GM21390 (cell line): Measurements from ENCODE around the gene CNPPD1.

Experiments used
- ATAC-seq: cut with Tn5 transposase; IDR thresholded peaks from one replicate; pipeline ENCODE4 v1.9.1; 2021; ENCODE audit not compliant: unreplicated experiment

Gene CNPPD1

GRCh38 chr2:219181531-219181930 is 4.8 kb upstream of the CNPPD1 start:
- ATAC-seq: no peak

GRCh38 chr2:219180961-219181360 is 4.2 kb upstream of the CNPPD1 start:
- no peak for ATAC-seq

- ATAC-seq: no peak
These were observed 3.1 kb upstream of the CNPPD1 start for GRCh38 chr2:219179601-219180465.

- ATAC-seq: peak; percentile 5
These were observed 1.9 kb upstream of the CNPPD1 start for GRCh38 chr2:219178377-219179175.

GRCh38 chr2:219177552-219178376 is 1.0 kb upstream of the CNPPD1 start, which contains the start of gene RETREG2:
Gene RETREG2 (plus strand): TSS chr2:219178275. CDS start chr2:219178353, 78 bp downstream.
- peak; percentile 45 for ATAC-seq

GRCh38 chr2:219175928-219176817 is 552 bp downstream of the CNPPD1 start:
- ATAC-seq: peak; percentile 32

- no peak for ATAC-seq
These were observed 1.2 kb downstream of the CNPPD1 start for GRCh38 chr2:219175486-219175885.

- no peak for ATAC-seq
These were observed 1.9 kb downstream of the CNPPD1 start for GRCh38 chr2:219174801-219175200.

- ATAC-seq: no peak
These were observed 2.6 kb downstream of the CNPPD1 start for GRCh38 chr2:219174146-219174545.

- no peak for ATAC-seq
These were observed 3.5 kb downstream of the CNPPD1 start for GRCh38 chr2:219173176-219173575.

- ATAC-seq: no peak
These were observed 4.2 kb downstream of the CNPPD1 start for GRCh38 chr2:219172231-219173154.

- no peak for ATAC-seq
These were observed 5.5 kb downstream of the CNPPD1 start for GRCh38 chr2:219171231-219171651.

- ATAC-seq: no peak
These were observed 6.6 kb downstream of the CNPPD1 start, which contains the start of gene SLC23A3 for GRCh38 chr2:219169930-219170654. Gene SLC23A3 (minus strand): TSS chr2:219170029. CDS start chr2:219169984, 45 bp downstream.

- ATAC-seq: no peak
These were observed 7.8 kb downstream of the CNPPD1 start for GRCh38 chr2:219168932-219169331.

- no peak for ATAC-seq
These were observed 8.2 kb downstream of the CNPPD1 start for GRCh38 chr2:219168526-219168925.

- ATAC-seq: no peak
These were observed 8.7 kb downstream of the CNPPD1 start for GRCh38 chr2:219167997-219168396.

- ATAC-seq: no peak
These were observed 11.4 kb downstream of the CNPPD1 start for GRCh38 chr2:219165058-219165911.
